Activated B cell treated with CpG ODN at 0.5 μM for 24 hours (primary cell): Measurements from ENCODE around the gene TRIM66. TPM values are rescaled to one million over a fixed set of nuclear protein-coding genes. Genes with fewer than 3 reads are reported as not detected.

Experiments
- ATAC-seq: fragments of 200-7000 bp; cut with Tn5 transposase; one replicate; pipeline ENCODE4 v1.10.0; 2021; ENCODE audit warnings: low read depth, mild to moderate bottlenecking, moderate library complexity
- CTCF ChIA-PET: fragments of 350-600 bp; sonication (Branson Sonifier 250); formaldehyde crosslinking; loops from one replicate; lab custom pipeline; 2021; ENCODE audit warnings: antibody characterized with exemption; lab: Charles Lee
- POLR2A ChIA-PET: fragments of 350-600 bp; sonication (Branson Sonifier 250); formaldehyde crosslinking; loops from one replicate; lab custom pipeline; 2021; ENCODE audit warnings: antibody characterized with exemption; lab: Charles Lee
- DNase-seq: peaks from one replicate; pipeline ENCODE4 v3.0.0; 2022
- H3K27ac Mint-ChIP-seq: one replicate; pipeline ENCODE4 v1.8.0; 2020; ENCODE audit warnings: mixed read lengths
- H3K27me3 Mint-ChIP-seq: one replicate; pipeline ENCODE4 v1.8.0; 2021; ENCODE audit warnings: mixed read lengths
- H3K36me3 Mint-ChIP-seq: one replicate; pipeline ENCODE4 v1.8.0; 2021; ENCODE audit warnings: low read depth, mixed read lengths
- H3K4me1 Mint-ChIP-seq: one replicate; pipeline ENCODE4 v1.8.0; 2021; ENCODE audit warnings: mixed read lengths
- H3K4me3 Mint-ChIP-seq: one replicate; pipeline ENCODE4 v1.8.0; 2020; ENCODE audit warnings: mild to moderate bottlenecking, mixed read lengths
- H3K9me3 Mint-ChIP-seq: one replicate; pipeline ENCODE4 v1.8.0; 2020; ENCODE audit warnings: mixed read lengths
- CTCF ChIP-seq: fragments of 200-600 bp; IDR thresholded peaks from one replicate; pipeline ENCODE4 v1.8.0; 2022; ENCODE audit warnings: antibody characterized with exemption, mild to moderate bottlenecking
- intact Hi-C: fragments of 100-400 bp; cut with micrococcal nuclease; formaldehyde crosslinking; loops from one replicate; pipeline ENCODE4 v1.15.1; 2024
- total RNA-seq: library from RNA; stranded (reverse); gene quantifications from 2 replicates; pipeline ENCODE4 v1.2.3, GENCODE V29; 2022

The TRIM66 gene
- total RNA-seq, 1 donor from 2014 or later = 12.4 TPM

GRCh38 chr11:8639655-8640054 lies 42.8 kb downstream of the TRIM66 start:
- H3K27me3 Mint-ChIP-seq = no peaks in the 10 kb centered on the region
- no peaks in the 10 kb centered on the region for H3K4me1 Mint-ChIP-seq
- H3K9me3 Mint-ChIP-seq = peaks cover 2% of the 10 kb centered on the region
- ATAC-seq (no peak), DNase-seq (no peak)
- POLR2A ChIA-PET = no interaction called here
- CTCF ChIA-PET = no interaction called here
- H3K4me3 Mint-ChIP-seq = no peak overlapping the region
- no peak overlapping the region for H3K27ac Mint-ChIP-seq
- H3K36me3 Mint-ChIP-seq = peaks cover 57% of the 10 kb centered on the region
- TF ChIP-seq CTCF = no peak
- intact Hi-C loops = no loop called here

GRCh38 chr11:8638300-8638699 lies 44.2 kb downstream of the TRIM66 start:
- no peaks in the 10 kb centered on the region for H3K27me3 Mint-ChIP-seq
- H3K4me1 Mint-ChIP-seq = no peaks in the 10 kb centered on the region
- ChIA-PET POLR2A (no interaction called here), CTCF (no interaction called here)
- H3K27ac Mint-ChIP-seq = no peak overlapping the region
- DNase-seq (no peak), ATAC-seq (no peak)
- peaks cover 2% of the 10 kb centered on the region for H3K9me3 Mint-ChIP-seq
- peaks cover 57% of the 10 kb centered on the region for H3K36me3 Mint-ChIP-seq
- TF ChIP-seq CTCF = no peak
- no peak overlapping the region for H3K4me3 Mint-ChIP-seq
- intact Hi-C loops = no loop called here

GRCh38 chr11:8636127-8636526 lies 46.3 kb downstream of the TRIM66 start:
- no peak for TF ChIP-seq CTCF
- no peak overlapping the region for H3K27ac Mint-ChIP-seq
- no peak for ATAC-seq
- no peaks in the 10 kb centered on the region for H3K27me3 Mint-ChIP-seq
- peaks cover 2% of the 10 kb centered on the region for H3K9me3 Mint-ChIP-seq
- H3K4me1 Mint-ChIP-seq = no peaks in the 10 kb centered on the region
- ChIA-PET CTCF (no interaction called here), POLR2A (no interaction called here)
- intact Hi-C loops = no loop called here
- DNase-seq = no peak
- peaks cover 48% of the 10 kb centered on the region for H3K36me3 Mint-ChIP-seq
- H3K4me3 Mint-ChIP-seq = no peak overlapping the region

GRCh38 chr11:8634498-8634897 lies 48.0 kb downstream of the TRIM66 start:
- no peak overlapping the region for H3K27ac Mint-ChIP-seq
- no peaks in the 10 kb centered on the region for H3K27me3 Mint-ChIP-seq
- intact Hi-C loops = no loop called here
- H3K4me3 Mint-ChIP-seq = no peak overlapping the region
- DNase-seq (no peak), ATAC-seq (no peak)
- peaks cover 42% of the 10 kb centered on the region for H3K36me3 Mint-ChIP-seq
- ChIA-PET POLR2A (no interaction called here), CTCF (no interaction called here)
- H3K9me3 Mint-ChIP-seq = peaks cover 2% of the 10 kb centered on the region
- TF ChIP-seq CTCF = no peak
- no peaks in the 10 kb centered on the region for H3K4me1 Mint-ChIP-seq

- H3K4me1 Mint-ChIP-seq = no peaks in the 10 kb centered on the region
- peaks cover 23% of the 10 kb centered on the region for H3K36me3 Mint-ChIP-seq
- DNase-seq (no peak), ATAC-seq (no peak)
- ChIA-PET CTCF (interaction anchor here (1.0 kb wide), 1 partner anchor 328 kb away, joined by 3 read pairs; no protein-coding TSS in a partner anchor), POLR2A (interaction anchor here (0.6 kb wide), 1 partner anchor 739 kb away, joined by 4 read pairs; no protein-coding TSS in a partner anchor)
- H3K9me3 Mint-ChIP-seq = peaks cover under 1% of the 10 kb centered on the region
- no peak for TF ChIP-seq CTCF
- H3K27me3 Mint-ChIP-seq = no peaks in the 10 kb centered on the region
- no peak overlapping the region for H3K4me3 Mint-ChIP-seq
- H3K27ac Mint-ChIP-seq = no peak overlapping the region
- intact Hi-C loops = no loop called here
These were observed 50.9 kb downstream of the TRIM66 start for GRCh38 chr11:8631395-8632118.
